ENCODE results near the gene LGALS3BP.

LGALS3BP gene

GRCh38 chr17:78962345-78962983, 17.3 kb downstream of the LGALS3BP start:
- H3K27ac Mint-ChIP-seq = no peak overlapping the region
- no peak for DNase-seq
- no peaks in the 10 kb centered on the region for H3K36me3 Mint-ChIP-seq
- H3K4me3 Mint-ChIP-seq = no peak overlapping the region
- H3K4me1 Mint-ChIP-seq = no peaks in the 10 kb centered on the region
- H3K9me3 Mint-ChIP-seq = no peaks in the 10 kb centered on the region
- no peaks in the 10 kb centered on the region for H3K27me3 Mint-ChIP-seq
- CTCF ChIA-PET = interaction anchor here (0.7 to 1.3 kb wide), 2 partner anchors 8 to 9 kb away, joined by 3 read pairs; no protein-coding TSS in a partner anchor

- CTCF ChIA-PET = no interaction called here
These were observed 18.2 kb downstream of the LGALS3BP start for GRCh38 chr17:78961571-78961970.

GRCh38 chr17:78960928-78961327, 18.8 kb downstream of the LGALS3BP start:
- Mint-ChIP-seq H3K27me3 (no peaks in the 10 kb centered on the region), H3K36me3 (no peaks in the 10 kb centered on the region), H3K4me3 (no peak overlapping the region), H3K27ac (no peak overlapping the region), H3K9me3 (no peaks in the 10 kb centered on the region), H3K4me1 (no peaks in the 10 kb centered on the region)
- no peak for DNase-seq
- CTCF ChIA-PET = no interaction called here

More at GRCh38 chr17:78961571-78961970, 18.2 kb downstream of the LGALS3BP start:
- H3K4me1 Mint-ChIP-seq = no peaks in the 10 kb centered on the region
- no peaks in the 10 kb centered on the region for H3K36me3 Mint-ChIP-seq
- no peaks in the 10 kb centered on the region for H3K9me3 Mint-ChIP-seq
- H3K27me3 Mint-ChIP-seq = no peaks in the 10 kb centered on the region
- no peak for DNase-seq
- H3K27ac Mint-ChIP-seq = no peak overlapping the region
- no peak overlapping the region for H3K4me3 Mint-ChIP-seq

- CTCF ChIA-PET = no interaction called here
- Mint-ChIP-seq H3K27ac (no peak overlapping the region), H3K9me3 (no peaks in the 10 kb centered on the region), H3K4me1 (no peaks in the 10 kb centered on the region), H3K36me3 (no peaks in the 10 kb centered on the region), H3K4me3 (no peak overlapping the region), H3K27me3 (peaks cover 3% of the 10 kb centered on the region)
- DNase-seq = no peak
These were observed 19.9 kb downstream of the LGALS3BP start for GRCh38 chr17:78959803-78960202.

GRCh38 chr17:78958641-78959127, 21.0 kb downstream of the LGALS3BP start:
- Mint-ChIP-seq H3K36me3 (no peaks in the 10 kb centered on the region), H3K27me3 (peaks cover 4% of the 10 kb centered on the region), H3K9me3 (no peaks in the 10 kb centered on the region), H3K27ac (no peak overlapping the region), H3K4me3 (no peak overlapping the region), H3K4me1 (no peaks in the 10 kb centered on the region)
- CTCF ChIA-PET = interaction anchor here (1.1 kb wide), 1 partner anchor 15 kb away, joined by 3 read pairs; no protein-coding TSS in a partner anchor
- DNase-seq = no peak

- Mint-ChIP-seq H3K36me3 (no peaks in the 10 kb centered on the region), H3K27me3 (peaks cover 13% of the 10 kb centered on the region), H3K4me1 (no peaks in the 10 kb centered on the region), H3K9me3 (no peaks in the 10 kb centered on the region), H3K27ac (no peak overlapping the region), H3K4me3 (no peak overlapping the region)
- CTCF ChIA-PET = no interaction called here
- DNase-seq = no peak
These were observed 22.6 kb downstream of the LGALS3BP start for GRCh38 chr17:78957128-78957527.

GRCh38 chr17:78956254-78956653, 23.5 kb downstream of the LGALS3BP start:
- no peaks in the 10 kb centered on the region for H3K4me1 Mint-ChIP-seq
- CTCF ChIA-PET = no interaction called here
- no peak overlapping the region for H3K4me3 Mint-ChIP-seq
- peaks cover 3% of the 10 kb centered on the region for H3K9me3 Mint-ChIP-seq
- no peak for DNase-seq
- H3K27me3 Mint-ChIP-seq = peaks cover 16% of the 10 kb centered on the region
- no peaks in the 10 kb centered on the region for H3K36me3 Mint-ChIP-seq
- no peak overlapping the region for H3K27ac Mint-ChIP-seq

GRCh38 chr17:78954684-78955083, 25.0 kb downstream of the LGALS3BP start:
- DNase-seq = no peak
- H3K36me3 Mint-ChIP-seq = no peaks in the 10 kb centered on the region
- H3K9me3 Mint-ChIP-seq = peaks cover 17% of the 10 kb centered on the region
- CTCF ChIA-PET = no interaction called here
- H3K27me3 Mint-ChIP-seq = peaks cover 19% of the 10 kb centered on the region
- H3K4me3 Mint-ChIP-seq = no peak overlapping the region
- no peak overlapping the region for H3K27ac Mint-ChIP-seq
- H3K4me1 Mint-ChIP-seq = no peaks in the 10 kb centered on the region

GRCh38 chr17:78953356-78954350, 26.1 kb downstream of the LGALS3BP start:
- H3K4me1 Mint-ChIP-seq = no peaks in the 10 kb centered on the region
- no peaks in the 10 kb centered on the region for H3K36me3 Mint-ChIP-seq
- H3K9me3 Mint-ChIP-seq = peaks cover 21% of the 10 kb centered on the region
- DNase-seq = no peak
- no peak overlapping the region for H3K4me3 Mint-ChIP-seq
- no peak overlapping the region for H3K27ac Mint-ChIP-seq
- H3K27me3 Mint-ChIP-seq = peaks cover 23% of the 10 kb centered on the region
- CTCF ChIA-PET = no interaction called here

- Mint-ChIP-seq H3K9me3 (peaks cover 21% of the 10 kb centered on the region), H3K27me3 (peaks cover 23% of the 10 kb centered on the region), H3K36me3 (no peaks in the 10 kb centered on the region), H3K4me1 (no peaks in the 10 kb centered on the region), H3K4me3 (no peak overlapping the region), H3K27ac (no peak overlapping the region)
- CTCF ChIA-PET = interaction anchor here (0.6 kb wide), 1 partner anchor 89 kb away, joined by 3 read pairs; no protein-coding TSS in a partner anchor
- no peak for DNase-seq
These were observed 27.0 kb downstream of the LGALS3BP start for GRCh38 chr17:78952706-78953105.

GRCh38 chr17:78951967-78952551, 27.7 kb downstream of the LGALS3BP start:
- Mint-ChIP-seq H3K4me3 (no peak overlapping the region), H3K4me1 (no peaks in the 10 kb centered on the region), H3K27me3 (peaks cover 23% of the 10 kb centered on the region), H3K36me3 (no peaks in the 10 kb centered on the region), H3K27ac (no peak overlapping the region), H3K9me3 (peaks cover 21% of the 10 kb centered on the region)
- no peak for DNase-seq
- CTCF ChIA-PET = no interaction called here

GRCh38 chr17:78950870-78951269, 28.9 kb downstream of the LGALS3BP start:
- Mint-ChIP-seq H3K4me3 (no peak overlapping the region), H3K36me3 (no peaks in the 10 kb centered on the region), H3K27me3 (peaks cover 23% of the 10 kb centered on the region), H3K9me3 (peaks cover 21% of the 10 kb centered on the region), H3K4me1 (no peaks in the 10 kb centered on the region), H3K27ac (no peak overlapping the region)
- CTCF ChIA-PET = no interaction called here
- no peak for DNase-seq

GRCh38 chr17:78947235-78948149, 32.2 kb downstream of the LGALS3BP start:
- H3K4me1 Mint-ChIP-seq = no peaks in the 10 kb centered on the region
- no peaks in the 10 kb centered on the region for H3K36me3 Mint-ChIP-seq
- no peak overlapping the region for H3K4me3 Mint-ChIP-seq
- H3K27me3 Mint-ChIP-seq = peaks cover 34% of the 10 kb centered on the region
- CTCF ChIA-PET = interaction anchor here (1.1 kb wide), 1 partner anchor 82 kb away, joined by 3 read pairs; no protein-coding TSS in a partner anchor
- DNase-seq = no peak
- H3K27ac Mint-ChIP-seq = no peak overlapping the region
- peaks cover 21% of the 10 kb centered on the region for H3K9me3 Mint-ChIP-seq

Data from activated naive CD4-positive, alpha-beta T cell treated with anti-CD3 and anti-CD28 coated beads, Interleukin-2, amount 10 ng/mL, durations not matched to agents 7 days and 5 days (primary cell).